HepG2 (cell line): ENCODE measurements around the gene CEP131. TPM values are rescaled to one million over a fixed set of nuclear protein-coding genes. Genes with fewer than 3 reads are reported as not detected.

Experiments used
- ATAC-seq: fragments of 200-7000 bp; cut with Tn5 transposase; 3 replicates; pipeline ENCODE4 v1.9.1; 2020; ENCODE audit warnings: mild to moderate bottlenecking, moderate library complexity
- BruUV-seq: library from RNA; stranded (reverse); fragments of 400-500 nt; replicated peaks from 2 replicates; lab custom pipeline; 2021; lab: Mats Ljungman, UMichigan
- CTCF ChIA-PET: fragments of 300-600 bp; formaldehyde crosslinking; extraction: SDS; loops from one replicate; lab custom pipeline; 2021; ENCODE audit warnings: low total read pairs, inconsistent platforms, low intra/inter-chr PET ratio; lab: Yijun Ruan, JAX
- POLR2A ChIA-PET: fragments of 350-600 bp; sonication (Branson Sonifier 250); formaldehyde crosslinking; loops from one replicate; lab custom pipeline; 2020; ENCODE audit warnings: antibody characterized with exemption, inconsistent platforms; lab: Yijun Ruan, JAX
- DNase-seq: peaks from one replicate; pipeline ENCODE4 v3.0.0-alpha.2; 2015; ENCODE audit warnings: low spot score
- FAIRE-seq: peaks from 3 replicates; lab custom pipeline; 2011; peaks lifted over from hg19 to GRCh38; lab: Jason Lieb, UNC
- H2AFZ ChIP-seq: one replicate; pipeline ENCODE4 v1.6.1; 2011; ENCODE audit warnings: low read length, inconsistent platforms
- H3K27ac ChIP-seq: fragments of 300-600 bp; 3 replicates; pipeline ENCODE4 v1.8.0; 2011; ENCODE audit warnings: mixed run types, mild to moderate bottlenecking, mixed read lengths, low read length, inconsistent platforms; ENCODE audit not compliant: insufficient read depth; ENCODE audit errors: extremely low read length
- H3K27me3 ChIP-seq, 2 experiments: fragments of 200-600 bp in 1 of 2; 2 replicates in 1 of 2; 3 replicates in 1 of 2; pipeline versions ENCODE4 v1.6.0 to v1.8.0; 2011; ENCODE audit warnings: low read length in 2 of 2, mild to moderate bottlenecking in 2 of 2, moderate library complexity in 2 of 2, inconsistent platforms in 1 of 2; ENCODE audit not compliant: insufficient read depth in 2 of 2, control insufficient read depth in 1 of 2
- H3K36me3 ChIP-seq, 2 experiments: fragments of 200-600 bp in 1 of 2; replicated peaks in 1 of 2; 2 replicates in 1 of 2; 3 replicates in 1 of 2; pipeline versions ENCODE4 v1.5.1 to v1.8.0; 2011; ENCODE audit warnings: low read length in 2 of 2, inconsistent platforms in 1 of 2; ENCODE audit not compliant: insufficient read depth in 2 of 2, control insufficient read depth in 1 of 2
- H3K4me1 ChIP-seq: 2 replicates; pipeline ENCODE4 v1.5.1; 2012; ENCODE audit warnings: low read length, inconsistent platforms; ENCODE audit not compliant: insufficient read depth
- H3K4me2 ChIP-seq: 2 replicates; pipeline ENCODE4 v1.6.0; 2011; ENCODE audit warnings: low read depth, low read length, inconsistent platforms
- H3K4me3 ChIP-seq, 3 experiments: fragments of 200-600 bp in 1 of 3; sonication (generic), shearing (Covaris generic) in 1 of 3; replicated peaks in 1 of 3; 2 replicates each; pipeline ENCODE4 v1.5.1; 2011 to 2016; ENCODE audit warnings: low read length in 3 of 3, inconsistent platforms in 2 of 3, low read depth in 2 of 3, mild to moderate bottlenecking in 2 of 3, control low read depth in 1 of 3, mixed read lengths in 1 of 3; ENCODE audit not compliant: insufficient read depth in 1 of 3
- H3K79me2 ChIP-seq: one replicate; pipeline ENCODE4 v1.6.1; 2011; ENCODE audit warnings: low read length, inconsistent platforms; ENCODE audit not compliant: insufficient read depth
- H3K9ac ChIP-seq: 2 replicates; pipeline ENCODE4 v1.6.0; 2011; ENCODE audit warnings: mild to moderate bottlenecking, low read depth, low read length, inconsistent platforms; ENCODE audit not compliant: insufficient read depth
- H3K9me3 ChIP-seq: 2 replicates; pipeline ENCODE4 v1.5.1; 2012; ENCODE audit warnings: mild to moderate bottlenecking, low read length
- H4K20me1 ChIP-seq: 2 replicates; pipeline ENCODE4 v1.6.0; 2011; ENCODE audit warnings: inconsistent platforms, mild to moderate bottlenecking, low read length, moderate library complexity; ENCODE audit not compliant: insufficient read depth
- KLF6 ChIP-seq: IDR thresholded peaks from 2 replicates; pipeline ENCODE4 v1.8.0; 2016; ENCODE audit warnings: missing biosample characterization, missing genetic modification reagents
- MAZ ChIP-seq, 2 experiments: sonication (generic) in 1 of 2; formaldehyde crosslinking in 1 of 2; IDR thresholded peaks; 2 replicates each; pipeline versions ENCODE4 v1.5.0 to v1.6.1; 2012 to 2020; ENCODE audit warnings: low read depth in 2 of 2, mild to moderate bottlenecking in 2 of 2, borderline replicate concordance in 1 of 2, improper control_type of control experiment in 1 of 2, low read length in 1 of 2, missing genetic modification reagents in 1 of 2, moderate library complexity in 1 of 2
- RNF2 ChIP-seq: fragments of 450-650 bp; conservative IDR thresholded peaks from 2 replicates; pipeline ENCODE4 v1.6.1; 2016; ENCODE audit warnings: low read depth
- YEATS2 ChIP-seq: sonication (generic); formaldehyde crosslinking; IDR thresholded peaks from 2 replicates; pipeline ENCODE4 v1.4.0; 2020; ENCODE audit warnings: missing genetic modification reagents, borderline replicate concordance
- ZFP36L2 ChIP-seq: sonication (generic); formaldehyde crosslinking; IDR thresholded peaks from 2 replicates; pipeline ENCODE4 v1.4.0; 2020; ENCODE audit warnings: missing genetic modification reagents
- ZNF230 ChIP-seq: sonication (generic); formaldehyde crosslinking; IDR thresholded peaks from 2 replicates; pipeline ENCODE4 v1.4.0; 2020; ENCODE audit warnings: mild to moderate bottlenecking, missing genetic modification reagents
- WGBS: methylation state at CpG from one replicate; pipeline ENCODE4 v1.1.6; 2017; ENCODE audit warnings: low lambda C conversion rate; 5-methylcytosine and 5-hydroxymethylcytosine counted together
- in situ Hi-C: cut with HindIII; loops from 2 replicates; pipeline ENCODE4 v1.10.0; 2017; ENCODE audit warnings: low pct_unique_long_range_greater_than_20kb; ENCODE audit not compliant: extremely low pct_ligation_motif_present
- intact Hi-C: fragments of 100-400 bp; cut with micrococcal nuclease; formaldehyde crosslinking; loops from one replicate; pipeline ENCODE4 v1.10.0; 2022; ENCODE audit not compliant: unreplicated experiment
- polyA plus RNA-seq, 8 experiments: library from polyadenylated mRNA; depleted of rRNA in 3 of 8; stranded (reverse) in 7 of 8; unstranded in 1 of 8; fragments of >200 nt; fragmentation: Illumina TruSeq in 4 of 8; extraction: Trizol in 4 of 8; gene quantifications; 2 replicates each; pipeline versions ENCODE4 v1.2.1 to v1.2.3, GENCODE V29; 2011 to 2016; ENCODE audit warnings: low read depth in 4 of 8, missing spikeins in 1 of 8, mixed read lengths in 1 of 8; ENCODE audit not compliant: insufficient read depth in 1 of 8
- total RNA-seq, 5 experiments: library from RNA; depleted of rRNA; stranded (reverse); fragments of >200 nt; fragmentation: Illumina TruSeq; extraction: Trizol; gene quantifications; 2 replicates each; pipeline ENCODE4 v1.2.3, GENCODE V29; 2016; ENCODE audit warnings: low read depth in 1 of 5
- TF ChIP-seq, protein P1 (sequence below): sonication (generic); formaldehyde crosslinking; IDR thresholded peaks from 2 replicates; pipeline ENCODE4 v1.5.0; 2020; ENCODE audit warnings: mild to moderate bottlenecking, missing genetic modification reagents
- TF ChIP-seq, protein P2 (sequence below): IDR thresholded peaks from 2 replicates; pipeline ENCODE4 v1.6.1; 2012; ENCODE audit warnings: inconsistent platforms
- TF ChIP-seq, protein P3 (sequence below): sonication (generic); formaldehyde crosslinking; IDR thresholded peaks from 2 replicates; pipeline ENCODE4 v1.4.0; 2020; ENCODE audit warnings: low read depth, missing genetic modification reagents
- TF ChIP-seq, protein P4 (sequence below): sonication (generic); formaldehyde crosslinking; IDR thresholded peaks from 2 replicates; pipeline ENCODE4 v1.5.1; 2020; ENCODE audit warnings: mild to moderate bottlenecking, missing genetic modification reagents, moderate library complexity
- TF ChIP-seq, protein P5 (sequence below): sonication (generic); formaldehyde crosslinking; IDR thresholded peaks from 2 replicates; pipeline ENCODE4 v1.4.0; 2020; ENCODE audit warnings: missing genetic modification reagents

Gene CEP131
- total and polyA plus RNA-seq, 2 of the 13 experiments (the other 11 are each of a cell fraction or from before 2014, with no cell fraction given), result 5.0 to 16.8 TPM

DNA sequence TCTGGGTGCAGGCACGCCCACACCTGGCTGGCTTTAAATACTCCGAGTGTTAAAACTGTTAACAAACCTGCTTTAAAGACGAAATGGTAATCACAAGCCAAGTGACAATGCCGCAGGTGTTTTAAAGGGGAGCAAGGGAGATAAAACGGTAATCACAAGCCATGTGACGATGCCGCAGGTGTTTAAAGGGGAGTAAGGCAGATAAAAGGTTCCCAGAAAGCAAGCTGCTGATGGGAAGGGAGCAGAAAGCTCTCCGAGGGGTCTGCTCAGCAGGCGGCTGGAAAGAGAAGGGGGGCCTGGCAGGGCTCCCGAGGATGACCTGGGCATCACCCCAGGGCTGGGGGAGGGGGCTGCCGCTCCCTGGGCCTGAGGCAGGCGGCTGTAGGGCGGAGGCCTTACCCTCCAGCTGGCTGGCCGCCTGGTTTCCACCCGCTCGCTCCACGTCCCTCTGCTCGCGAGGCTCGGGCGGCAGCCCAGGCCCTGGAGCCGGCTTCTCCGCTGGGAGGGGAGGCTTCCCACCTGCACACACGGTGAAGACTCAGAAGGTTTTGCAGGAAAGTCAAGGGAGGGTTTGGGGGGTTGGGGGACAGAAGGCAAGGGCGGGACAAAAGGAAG, 28.4 kb upstream of the CEP131 start:
- no TSS peak for BruUV-seq
- Histone ChIP-seq H3K36me3 (peaks cover 16 to 20% of the 10 kb centered on the region in 2 experiments), H3K4me1 (peaks cover 26% of the 10 kb centered on the region), H3K27ac (no peak overlapping the region), H3K9ac (no peak overlapping the region), H3K4me3 (no peak overlapping the region), H3K79me2 (no peaks in the 10 kb centered on the region), H3K9me3 (no peaks in the 10 kb centered on the region), H3K4me2 (no peak overlapping the region), H3K27me3 (no peaks in the 10 kb centered on the region), H4K20me1 (peaks cover 4% of the 10 kb centered on the region; the same call in 1 of the 2 replicates), H2AFZ (no peak overlapping the region)
- ATAC-seq (no peak), DNase-seq (no peak), FAIRE-seq (no peak)
- intact Hi-C loops (no loop called here), in situ Hi-C loops (no loop called here)
- ChIA-PET POLR2A (interaction anchor here (1.1 kb wide), 1 partner anchor 28 kb away, joined by 3 read pairs; the partner anchor contains the start of gene CEP131), CTCF (no interaction called here)
- WGBS, result 95% methylated on average over 21 of the region's 25 CpGs
- TF ChIP-seq, protein P1, sequence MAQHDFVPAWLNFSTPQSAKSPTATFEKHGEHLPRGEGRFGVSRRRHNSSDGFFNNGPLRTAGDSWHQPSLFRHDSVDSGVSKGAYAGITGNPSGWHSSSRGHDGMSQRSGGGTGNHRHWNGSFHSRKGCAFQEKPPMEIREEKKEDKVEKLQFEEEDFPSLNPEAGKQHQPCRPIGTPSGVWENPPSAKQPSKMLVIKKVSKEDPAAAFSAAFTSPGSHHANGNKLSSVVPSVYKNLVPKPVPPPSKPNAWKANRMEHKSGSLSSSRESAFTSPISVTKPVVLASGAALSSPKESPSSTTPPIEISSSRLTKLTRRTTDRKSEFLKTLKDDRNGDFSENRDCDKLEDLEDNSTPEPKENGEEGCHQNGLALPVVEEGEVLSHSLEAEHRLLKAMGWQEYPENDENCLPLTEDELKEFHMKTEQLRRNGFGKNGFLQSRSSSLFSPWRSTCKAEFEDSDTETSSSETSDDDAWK (CRISPR knock-in tag), result no peak
- TF ChIP-seq, protein P2, sequence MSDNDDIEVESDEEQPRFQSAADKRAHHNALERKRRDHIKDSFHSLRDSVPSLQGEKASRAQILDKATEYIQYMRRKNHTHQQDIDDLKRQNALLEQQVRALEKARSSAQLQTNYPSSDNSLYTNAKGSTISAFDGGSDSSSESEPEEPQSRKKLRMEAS, result no peak
- TF ChIP-seq YEATS2 (CRISPR knock-in tag) (no peak), MAZ (IDR thresholded peaks at IDR 0.05; ENCODE audit: borderline replicate concordance, low read depth, low read length) (no peak), MAZ (CRISPR knock-in tag; IDR thresholded peaks at IDR 0.05; ENCODE audit: low read depth) (no peak), ZNF230 (no peak), ZFP36L2 (no peak), RNF2 (no peak), KLF6 (CRISPR knock-in tag) (no peak)
- TF ChIP-seq, protein P3, sequence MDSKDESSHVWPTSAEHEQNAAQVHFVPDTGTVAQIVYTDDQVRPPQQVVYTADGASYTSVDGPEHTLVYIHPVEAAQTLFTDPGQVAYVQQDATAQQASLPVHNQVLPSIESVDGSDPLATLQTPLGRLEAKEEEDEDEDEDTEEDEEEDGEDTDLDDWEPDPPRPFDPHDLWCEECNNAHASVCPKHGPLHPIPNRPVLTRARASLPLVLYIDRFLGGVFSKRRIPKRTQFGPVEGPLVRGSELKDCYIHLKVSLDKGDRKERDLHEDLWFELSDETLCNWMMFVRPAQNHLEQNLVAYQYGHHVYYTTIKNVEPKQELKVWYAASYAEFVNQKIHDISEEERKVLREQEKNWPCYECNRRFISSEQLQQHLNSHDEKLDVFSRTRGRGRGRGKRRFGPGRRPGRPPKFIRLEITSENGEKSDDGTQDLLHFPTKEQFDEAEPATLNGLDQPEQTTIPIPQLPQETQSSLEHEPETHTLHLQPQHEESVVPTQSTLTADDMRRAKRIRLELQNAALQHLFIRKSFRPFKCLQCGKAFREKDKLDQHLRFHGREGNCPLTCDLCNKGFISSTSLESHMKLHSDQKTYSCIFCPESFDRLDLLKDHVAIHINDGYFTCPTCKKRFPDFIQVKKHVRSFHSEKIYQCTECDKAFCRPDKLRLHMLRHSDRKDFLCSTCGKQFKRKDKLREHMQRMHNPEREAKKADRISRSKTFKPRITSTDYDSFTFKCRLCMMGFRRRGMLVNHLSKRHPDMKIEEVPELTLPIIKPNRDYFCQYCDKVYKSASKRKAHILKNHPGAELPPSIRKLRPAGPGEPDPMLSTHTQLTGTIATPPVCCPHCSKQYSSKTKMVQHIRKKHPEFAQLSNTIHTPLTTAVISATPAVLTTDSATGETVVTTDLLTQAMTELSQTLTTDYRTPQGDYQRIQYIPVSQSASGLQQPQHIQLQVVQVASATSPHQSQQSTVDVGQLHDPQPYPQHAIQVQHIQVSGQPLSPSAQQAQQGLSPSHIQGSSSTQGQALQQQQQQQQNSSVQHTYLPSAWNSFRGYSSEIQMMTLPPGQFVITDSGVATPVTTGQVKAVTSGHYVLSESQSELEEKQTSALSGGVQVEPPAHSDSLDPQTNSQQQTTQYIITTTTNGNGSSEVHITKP (CRISPR knock-in tag), result no peak
- TF ChIP-seq, protein P4, sequence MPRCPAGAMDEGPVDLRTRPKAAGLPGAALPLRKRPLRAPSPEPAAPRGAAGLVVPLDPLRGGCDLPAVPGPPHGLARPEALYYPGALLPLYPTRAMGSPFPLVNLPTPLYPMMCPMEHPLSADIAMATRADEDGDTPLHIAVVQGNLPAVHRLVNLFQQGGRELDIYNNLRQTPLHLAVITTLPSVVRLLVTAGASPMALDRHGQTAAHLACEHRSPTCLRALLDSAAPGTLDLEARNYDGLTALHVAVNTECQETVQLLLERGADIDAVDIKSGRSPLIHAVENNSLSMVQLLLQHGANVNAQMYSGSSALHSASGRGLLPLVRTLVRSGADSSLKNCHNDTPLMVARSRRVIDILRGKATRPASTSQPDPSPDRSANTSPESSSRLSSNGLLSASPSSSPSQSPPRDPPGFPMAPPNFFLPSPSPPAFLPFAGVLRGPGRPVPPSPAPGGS (CRISPR knock-in tag), result no peak
- TF ChIP-seq, protein P5, sequence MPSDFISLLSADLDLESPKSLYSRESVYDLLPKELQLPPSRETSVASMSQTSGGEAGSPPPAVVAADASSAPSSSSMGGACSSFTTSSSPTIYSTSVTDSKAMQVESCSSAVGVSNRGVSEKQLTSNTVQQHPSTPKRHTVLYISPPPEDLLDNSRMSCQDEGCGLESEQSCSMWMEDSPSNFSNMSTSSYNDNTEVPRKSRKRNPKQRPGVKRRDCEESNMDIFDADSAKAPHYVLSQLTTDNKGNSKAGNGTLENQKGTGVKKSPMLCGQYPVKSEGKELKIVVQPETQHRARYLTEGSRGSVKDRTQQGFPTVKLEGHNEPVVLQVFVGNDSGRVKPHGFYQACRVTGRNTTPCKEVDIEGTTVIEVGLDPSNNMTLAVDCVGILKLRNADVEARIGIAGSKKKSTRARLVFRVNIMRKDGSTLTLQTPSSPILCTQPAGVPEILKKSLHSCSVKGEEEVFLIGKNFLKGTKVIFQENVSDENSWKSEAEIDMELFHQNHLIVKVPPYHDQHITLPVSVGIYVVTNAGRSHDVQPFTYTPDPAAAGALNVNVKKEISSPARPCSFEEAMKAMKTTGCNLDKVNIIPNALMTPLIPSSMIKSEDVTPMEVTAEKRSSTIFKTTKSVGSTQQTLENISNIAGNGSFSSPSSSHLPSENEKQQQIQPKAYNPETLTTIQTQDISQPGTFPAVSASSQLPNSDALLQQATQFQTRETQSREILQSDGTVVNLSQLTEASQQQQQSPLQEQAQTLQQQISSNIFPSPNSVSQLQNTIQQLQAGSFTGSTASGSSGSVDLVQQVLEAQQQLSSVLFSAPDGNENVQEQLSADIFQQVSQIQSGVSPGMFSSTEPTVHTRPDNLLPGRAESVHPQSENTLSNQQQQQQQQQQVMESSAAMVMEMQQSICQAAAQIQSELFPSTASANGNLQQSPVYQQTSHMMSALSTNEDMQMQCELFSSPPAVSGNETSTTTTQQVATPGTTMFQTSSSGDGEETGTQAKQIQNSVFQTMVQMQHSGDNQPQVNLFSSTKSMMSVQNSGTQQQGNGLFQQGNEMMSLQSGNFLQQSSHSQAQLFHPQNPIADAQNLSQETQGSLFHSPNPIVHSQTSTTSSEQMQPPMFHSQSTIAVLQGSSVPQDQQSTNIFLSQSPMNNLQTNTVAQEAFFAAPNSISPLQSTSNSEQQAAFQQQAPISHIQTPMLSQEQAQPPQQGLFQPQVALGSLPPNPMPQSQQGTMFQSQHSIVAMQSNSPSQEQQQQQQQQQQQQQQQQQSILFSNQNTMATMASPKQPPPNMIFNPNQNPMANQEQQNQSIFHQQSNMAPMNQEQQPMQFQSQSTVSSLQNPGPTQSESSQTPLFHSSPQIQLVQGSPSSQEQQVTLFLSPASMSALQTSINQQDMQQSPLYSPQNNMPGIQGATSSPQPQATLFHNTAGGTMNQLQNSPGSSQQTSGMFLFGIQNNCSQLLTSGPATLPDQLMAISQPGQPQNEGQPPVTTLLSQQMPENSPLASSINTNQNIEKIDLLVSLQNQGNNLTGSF, result no peak
